ENCODE results near the gene FBLN2. TPM values are rescaled to one million over a fixed set of nuclear protein-coding genes. Genes with fewer than 3 reads are reported as not detected.

The FBLN2 gene
- total RNA-seq, 2 experiments from 2014 or later: 8.4 to 13.7 TPM

DNA sequence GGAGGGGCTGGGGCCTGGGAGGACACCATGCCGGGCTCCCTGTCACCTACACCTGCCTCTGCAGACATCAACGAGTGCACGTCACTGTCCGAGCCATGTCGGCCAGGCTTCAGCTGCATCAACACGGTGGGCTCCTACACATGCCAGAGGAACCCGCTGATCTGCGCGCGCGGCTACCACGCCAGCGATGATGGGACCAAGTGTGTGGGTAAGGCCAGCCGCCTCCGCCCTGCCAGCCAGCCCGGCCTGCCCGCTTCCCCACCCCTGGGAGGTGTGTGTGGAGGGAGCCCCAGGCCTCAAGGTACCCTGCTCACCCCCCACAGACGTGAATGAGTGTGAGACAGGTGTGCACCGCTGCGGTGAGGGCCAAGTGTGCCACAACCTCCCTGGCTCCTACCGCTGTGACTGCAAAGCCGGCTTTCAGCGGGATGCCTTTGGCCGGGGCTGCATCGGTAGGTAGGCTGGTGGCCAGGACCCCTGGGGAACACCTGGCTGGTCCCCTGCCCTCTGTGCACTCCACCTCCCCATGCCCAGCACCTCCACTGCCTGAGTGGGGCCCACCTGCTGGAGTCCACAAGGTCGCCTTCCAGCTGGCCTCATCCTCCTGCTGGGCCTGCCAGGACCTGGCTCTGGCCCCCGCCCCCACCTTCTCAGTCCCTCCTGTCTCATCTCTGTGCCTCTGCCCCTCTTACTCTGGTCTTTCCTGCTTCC lies 80.1 kb downstream of the FBLN2 start:
- no peak for DNase-seq
- ATAC-seq: no peak
- TF ChIP-seq, protein P1, sequence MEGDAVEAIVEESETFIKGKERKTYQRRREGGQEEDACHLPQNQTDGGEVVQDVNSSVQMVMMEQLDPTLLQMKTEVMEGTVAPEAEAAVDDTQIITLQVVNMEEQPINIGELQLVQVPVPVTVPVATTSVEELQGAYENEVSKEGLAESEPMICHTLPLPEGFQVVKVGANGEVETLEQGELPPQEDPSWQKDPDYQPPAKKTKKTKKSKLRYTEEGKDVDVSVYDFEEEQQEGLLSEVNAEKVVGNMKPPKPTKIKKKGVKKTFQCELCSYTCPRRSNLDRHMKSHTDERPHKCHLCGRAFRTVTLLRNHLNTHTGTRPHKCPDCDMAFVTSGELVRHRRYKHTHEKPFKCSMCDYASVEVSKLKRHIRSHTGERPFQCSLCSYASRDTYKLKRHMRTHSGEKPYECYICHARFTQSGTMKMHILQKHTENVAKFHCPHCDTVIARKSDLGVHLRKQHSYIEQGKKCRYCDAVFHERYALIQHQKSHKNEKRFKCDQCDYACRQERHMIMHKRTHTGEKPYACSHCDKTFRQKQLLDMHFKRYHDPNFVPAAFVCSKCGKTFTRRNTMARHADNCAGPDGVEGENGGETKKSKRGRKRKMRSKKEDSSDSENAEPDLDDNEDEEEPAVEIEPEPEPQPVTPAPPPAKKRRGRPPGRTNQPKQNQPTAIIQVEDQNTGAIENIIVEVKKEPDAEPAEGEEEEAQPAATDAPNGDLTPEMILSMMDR (IDR thresholded peaks at IDR 0.05): no peak
- Mint-ChIP-seq H3K9me3 (no peaks in the 10 kb centered on the region), H3K27me3 (no peaks in the 10 kb centered on the region), H3K4me1 (ENCODE audit: low read depth) (no peaks in the 10 kb centered on the region), H3K4me3 (no peak overlapping the region), H3K27ac (no peak overlapping the region), H3K36me3 (ENCODE audit: low read depth) (no peaks in the 10 kb centered on the region)
- POLR2A ChIA-PET: no interaction called here
- intact Hi-C loops (cut with micrococcal nuclease): no loop called here
- CTCF ChIA-PET: no interaction called here

DNA sequence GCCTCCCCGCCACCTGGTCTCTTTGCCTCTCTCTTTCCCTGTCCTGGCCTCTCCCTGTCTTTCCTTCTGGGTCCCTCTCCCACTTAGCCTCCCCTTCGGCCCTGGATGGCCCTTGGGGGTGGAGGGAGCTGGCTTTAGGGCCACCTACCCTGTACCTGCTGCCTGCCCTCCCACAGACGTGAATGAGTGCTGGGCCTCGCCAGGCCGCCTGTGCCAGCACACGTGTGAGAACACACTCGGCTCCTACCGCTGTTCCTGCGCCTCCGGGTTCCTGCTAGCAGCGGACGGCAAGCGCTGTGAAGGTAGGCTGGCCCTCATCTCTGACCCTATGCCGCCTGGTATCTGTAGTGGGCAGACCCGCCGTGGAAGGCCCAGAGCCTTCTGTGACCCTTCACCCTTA lies 80.7 kb downstream of the FBLN2 start:
- ChIA-PET CTCF (interaction anchor here (0.6 kb wide), 1 partner anchor 18 kb away, joined by 3 read pairs; no protein-coding TSS in a partner anchor), POLR2A (no interaction called here)
- intact Hi-C loops (cut with micrococcal nuclease): no loop called here
- Mint-ChIP-seq H3K4me1 (ENCODE audit: low read depth) (no peaks in the 10 kb centered on the region), H3K4me3 (no peak overlapping the region), H3K27ac (no peak overlapping the region), H3K9me3 (no peaks in the 10 kb centered on the region), H3K36me3 (ENCODE audit: low read depth) (no peaks in the 10 kb centered on the region), H3K27me3 (no peaks in the 10 kb centered on the region)
- DNase-seq: no peak
- TF ChIP-seq, protein P1 (IDR thresholded peaks at IDR 0.05): no peak
- no peak for ATAC-seq

DNA sequence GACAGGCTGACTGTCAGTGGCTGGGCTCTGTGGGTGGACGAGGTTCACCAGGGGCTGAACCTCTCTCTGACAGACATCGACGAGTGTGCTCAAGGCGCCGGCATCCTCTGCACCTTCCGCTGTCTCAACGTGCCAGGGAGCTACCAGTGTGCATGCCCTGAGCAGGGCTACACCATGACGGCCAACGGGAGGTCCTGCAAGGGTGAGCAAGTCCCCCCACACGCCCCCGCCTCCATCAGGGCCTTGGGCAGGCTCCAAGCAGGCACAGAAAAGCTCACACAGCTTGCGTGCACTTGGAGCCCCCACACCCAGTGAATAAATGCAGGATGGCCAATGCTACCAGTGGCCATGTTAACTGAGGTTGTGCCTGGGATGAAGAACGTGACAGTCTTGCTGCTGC lies 82.3 kb downstream of the FBLN2 start:
- Mint-ChIP-seq H3K4me1 (ENCODE audit: low read depth) (no peaks in the 10 kb centered on the region), H3K27me3 (no peaks in the 10 kb centered on the region), H3K27ac (no peak overlapping the region), H3K4me3 (no peak overlapping the region), H3K36me3 (ENCODE audit: low read depth) (no peaks in the 10 kb centered on the region), H3K9me3 (no peaks in the 10 kb centered on the region)
- TF ChIP-seq, protein P1 (IDR thresholded peaks at IDR 0.05): no peak
- intact Hi-C loops (cut with micrococcal nuclease): no loop called here
- POLR2A ChIA-PET: interaction anchor here (0.9 kb wide), 1 partner anchor 9 kb away, joined by 3 read pairs; no protein-coding TSS in a partner anchor
- DNase-seq: no peak
- CTCF ChIA-PET: interaction anchor here (0.9 to 1.1 kb wide), 2 partner anchors 17 to 20 kb away, joined by 3 read pairs; no protein-coding TSS in a partner anchor
- no peak for ATAC-seq

DNA sequence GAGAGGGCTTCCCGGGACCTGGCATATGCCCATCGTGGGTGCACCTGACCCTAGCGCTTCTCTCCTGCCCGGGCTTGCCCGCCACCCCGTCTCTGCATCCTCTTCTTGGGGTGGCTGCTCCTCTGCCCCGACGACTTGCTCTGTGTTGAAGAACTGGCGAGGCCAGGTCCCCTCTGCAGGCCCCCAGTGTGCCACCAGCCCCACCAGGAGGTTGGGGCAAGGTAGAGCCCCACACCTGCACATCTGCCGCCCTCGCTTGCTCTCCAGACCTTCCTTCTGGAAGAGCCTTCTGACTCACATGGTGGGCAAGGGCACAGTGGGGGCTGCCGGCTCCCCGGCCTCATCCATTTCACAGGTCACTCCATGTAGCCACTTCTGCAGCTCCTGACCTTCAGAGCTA lies 84.3 kb downstream of the FBLN2 start:
- Mint-ChIP-seq H3K27me3 (no peaks in the 10 kb centered on the region), H3K36me3 (ENCODE audit: low read depth) (no peaks in the 10 kb centered on the region), H3K9me3 (no peaks in the 10 kb centered on the region), H3K27ac (no peak overlapping the region), H3K4me3 (no peak overlapping the region), H3K4me1 (ENCODE audit: low read depth) (no peaks in the 10 kb centered on the region)
- CTCF ChIA-PET: interaction anchor here (1.4 to 6.2 kb wide), 3 partner anchors 15 to 24 kb away, joined by 4 to 36 read pairs (median 4); no protein-coding TSS in a partner anchor
- no peak for ATAC-seq
- no peak for DNase-seq
- intact Hi-C loops (cut with micrococcal nuclease): no loop called here
- POLR2A ChIA-PET: interaction anchor here (0.6 to 0.7 kb wide), 2 partner anchors 286 to 360 kb away, joined by 3 to 4 read pairs; no protein-coding TSS in a partner anchor
- TF ChIP-seq, protein P1 (IDR thresholded peaks at IDR 0.05): no peak

DNA sequence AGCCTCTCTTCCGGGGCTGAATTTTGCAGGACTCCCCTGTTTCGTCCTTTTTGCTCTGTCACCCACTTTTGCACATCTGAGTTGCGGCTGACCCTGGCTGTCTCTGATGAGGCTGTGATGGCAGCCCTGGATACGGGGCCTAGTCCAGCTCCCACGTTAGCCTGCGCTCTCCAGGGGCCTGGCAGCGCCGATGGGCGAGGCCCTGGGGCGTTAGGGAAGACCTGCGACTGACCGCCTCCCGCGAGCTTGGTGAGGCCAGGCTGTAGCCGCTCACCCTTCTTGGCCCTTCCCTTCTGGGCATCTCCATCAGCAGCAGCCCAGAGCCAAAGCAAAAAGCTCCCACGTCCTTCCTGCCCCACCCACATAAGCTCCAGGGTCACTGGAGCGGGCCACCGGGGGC lies 85.2 kb downstream of the FBLN2 start:
- no peak for ATAC-seq
- Mint-ChIP-seq H3K4me1 (ENCODE audit: low read depth) (no peaks in the 10 kb centered on the region), H3K36me3 (ENCODE audit: low read depth) (no peaks in the 10 kb centered on the region), H3K9me3 (no peaks in the 10 kb centered on the region), H3K27me3 (no peaks in the 10 kb centered on the region), H3K4me3 (no peak overlapping the region), H3K27ac (no peak overlapping the region)
- TF ChIP-seq, protein P1 (IDR thresholded peaks at IDR 0.05): no peak
- intact Hi-C loops (cut with micrococcal nuclease): no loop called here
- POLR2A ChIA-PET: no interaction called here
- CTCF ChIA-PET: interaction anchor here (1.2 to 6.2 kb wide), 2 partner anchors 15 to 136 kb away, joined by 3 to 36 read pairs; no protein-coding TSS in a partner anchor
- no peak for DNase-seq

All from activated CD8-positive, alpha-beta T cell treated with anti-CD3 and anti-CD28 coated beads for 36 hours (primary cell).